ENCODE results near the gene LRFN3.
"Not testable (repeated sequence)": the region's sequence is repeated elsewhere in the genome, so short reads cannot be mapped to it uniquely, and the experiment has no call there.

The LRFN3 gene

GRCh38 chr19:35955881-35956634 lies 19.9 kb downstream of the LRFN3 start:
- Histone ChIP-seq H3K27ac (ENCODE audit: low read depth, low read length) (no peak overlapping the region), H3K27me3 (ENCODE audit: control insufficient read depth, insufficient read depth, low read length) (peaks cover 41% of the 10 kb centered on the region), H3K9ac (ENCODE audit: low read length) (no peak overlapping the region), H3K4me1 (ENCODE audit: control insufficient read depth, insufficient read depth, low read length) (peaks cover 8% of the 10 kb centered on the region; the same call in 1 of the 2 replicates), H3K4me3 (ENCODE audit: low read depth, low read length) (no peak overlapping the region), H3K36me3 (ENCODE audit: control insufficient read depth, insufficient read depth, low read length) (no peaks in the 10 kb centered on the region), H3K9me3 (ENCODE audit: control insufficient read depth, insufficient read depth, low read depth, low read length) (no peaks in the 10 kb centered on the region)

GRCh38 chr19:35957411-35957810 lies 21.2 kb downstream of the LRFN3 start:
- peaks cover 46% of the 10 kb centered on the region for H3K27me3 ChIP-seq (ENCODE audit: control insufficient read depth, insufficient read depth, low read length)
- H3K9ac ChIP-seq (ENCODE audit: low read length); H3K36me3 ChIP-seq (ENCODE audit: control insufficient read depth, insufficient read depth, low read length); H3K27ac ChIP-seq (ENCODE audit: low read depth, low read length); H3K4me3 ChIP-seq (ENCODE audit: low read depth, low read length); H3K9me3 ChIP-seq (ENCODE audit: control insufficient read depth, insufficient read depth, low read depth, low read length); H3K4me1 ChIP-seq (ENCODE audit: control insufficient read depth, insufficient read depth, low read length): not testable (repeated sequence)

- no peaks in the 10 kb centered on the region for H3K9me3 ChIP-seq (ENCODE audit: control insufficient read depth, insufficient read depth, low read depth, low read length)
- H3K27ac ChIP-seq (ENCODE audit: low read depth, low read length): no peak overlapping the region
- H3K4me1 ChIP-seq (ENCODE audit: control insufficient read depth, insufficient read depth, low read length): peaks cover 8% of the 10 kb centered on the region; the same call in 1 of the 2 replicates
- H3K36me3 ChIP-seq (ENCODE audit: control insufficient read depth, insufficient read depth, low read length): no peaks in the 10 kb centered on the region
- H3K27me3 ChIP-seq (ENCODE audit: control insufficient read depth, insufficient read depth, low read length): peaks cover 46% of the 10 kb centered on the region
- peak overlapping the region; percentile 55 for H3K4me3 ChIP-seq (ENCODE audit: low read depth, low read length)
- no peak overlapping the region for H3K9ac ChIP-seq (ENCODE audit: low read length)
These were observed 22.5 kb downstream of the LRFN3 start for GRCh38 chr19:35958660-35959039.

GRCh38 chr19:35959040-35959967 lies 23.1 kb downstream of the LRFN3 start:
- Histone ChIP-seq H3K4me3 (ENCODE audit: low read depth, low read length) (peak overlapping the region; percentile 55), H3K4me1 (ENCODE audit: control insufficient read depth, insufficient read depth, low read length) (peaks cover 8% of the 10 kb centered on the region; the same call in 1 of the 2 replicates), H3K36me3 (ENCODE audit: control insufficient read depth, insufficient read depth, low read length) (no peaks in the 10 kb centered on the region), H3K9me3 (ENCODE audit: control insufficient read depth, insufficient read depth, low read depth, low read length) (no peaks in the 10 kb centered on the region), H3K27ac (ENCODE audit: low read depth, low read length) (no peak overlapping the region), H3K9ac (ENCODE audit: low read length) (no peak overlapping the region), H3K27me3 (ENCODE audit: control insufficient read depth, insufficient read depth, low read length) (peaks cover 46% of the 10 kb centered on the region)

- Histone ChIP-seq H3K9me3 (ENCODE audit: control insufficient read depth, insufficient read depth, low read depth, low read length) (no peaks in the 10 kb centered on the region), H3K4me3 (ENCODE audit: low read depth, low read length) (peak overlapping the region; percentile 55), H3K9ac (ENCODE audit: low read length) (no peak overlapping the region), H3K4me1 (ENCODE audit: control insufficient read depth, insufficient read depth, low read length) (peaks cover 8% of the 10 kb centered on the region; the same call in 1 of the 2 replicates), H3K27me3 (ENCODE audit: control insufficient read depth, insufficient read depth, low read length) (peaks cover 46% of the 10 kb centered on the region), H3K36me3 (ENCODE audit: control insufficient read depth, insufficient read depth, low read length) (no peaks in the 10 kb centered on the region), H3K27ac (ENCODE audit: low read depth, low read length) (no peak overlapping the region)
These were observed 23.8 kb downstream of the LRFN3 start for GRCh38 chr19:35959968-35960320.

GRCh38 chr19:35960432-35960972 lies 24.3 kb downstream of the LRFN3 start:
- Histone ChIP-seq H3K4me3 (ENCODE audit: low read depth, low read length) (no peak overlapping the region), H3K27me3 (ENCODE audit: control insufficient read depth, insufficient read depth, low read length) (peaks cover 46% of the 10 kb centered on the region), H3K9me3 (ENCODE audit: control insufficient read depth, insufficient read depth, low read depth, low read length) (no peaks in the 10 kb centered on the region), H3K4me1 (ENCODE audit: control insufficient read depth, insufficient read depth, low read length) (peaks cover 8% of the 10 kb centered on the region; the same call in 1 of the 2 replicates), H3K36me3 (ENCODE audit: control insufficient read depth, insufficient read depth, low read length) (no peaks in the 10 kb centered on the region), H3K27ac (ENCODE audit: low read depth, low read length) (no peak overlapping the region), H3K9ac (ENCODE audit: low read length) (no peak overlapping the region)

GRCh38 chr19:35963514-35963913 lies 27.3 kb downstream of the LRFN3 start:
- Histone ChIP-seq H3K27me3 (ENCODE audit: control insufficient read depth, insufficient read depth, low read length) (peaks cover 35% of the 10 kb centered on the region), H3K36me3 (ENCODE audit: control insufficient read depth, insufficient read depth, low read length) (no peaks in the 10 kb centered on the region), H3K4me1 (ENCODE audit: control insufficient read depth, insufficient read depth, low read length) (peaks cover 8% of the 10 kb centered on the region; the same call in 1 of the 2 replicates)

GRCh38 chr19:35966771-35967170 lies 30.6 kb downstream of the LRFN3 start:
- Histone ChIP-seq H3K9ac (ENCODE audit: low read length) (no peak overlapping the region), H3K9me3 (ENCODE audit: control insufficient read depth, insufficient read depth, low read depth, low read length) (no peaks in the 10 kb centered on the region), H3K27me3 (ENCODE audit: control insufficient read depth, insufficient read depth, low read length) (peaks cover 6% of the 10 kb centered on the region; the same call in 1 of the 2 replicates), H3K4me3 (ENCODE audit: low read depth, low read length) (no peak overlapping the region), H3K4me1 (ENCODE audit: control insufficient read depth, insufficient read depth, low read length) (no peaks in the 10 kb centered on the region), H3K36me3 (ENCODE audit: control insufficient read depth, insufficient read depth, low read length) (no peaks in the 10 kb centered on the region), H3K27ac (ENCODE audit: low read depth, low read length) (no peak overlapping the region)

More at GRCh38 chr19:35963514-35963913, 27.3 kb downstream of the LRFN3 start:
- no peaks in the 10 kb centered on the region for H3K9me3 ChIP-seq (ENCODE audit: control insufficient read depth, insufficient read depth, low read depth, low read length)
- H3K27ac ChIP-seq (ENCODE audit: low read depth, low read length): no peak overlapping the region
- H3K9ac ChIP-seq (ENCODE audit: low read length): no peak overlapping the region
- H3K4me3 ChIP-seq (ENCODE audit: low read depth, low read length): no peak overlapping the region

GRCh38 chr19:35973487-35973886 lies 37.3 kb downstream of the LRFN3 start:
- Histone ChIP-seq H3K36me3 (ENCODE audit: control insufficient read depth, insufficient read depth, low read length) (no peaks in the 10 kb centered on the region), H3K9ac (ENCODE audit: low read length) (no peak overlapping the region), H3K4me3 (ENCODE audit: low read depth, low read length) (no peak overlapping the region), H3K9me3 (ENCODE audit: control insufficient read depth, insufficient read depth, low read depth, low read length) (no peaks in the 10 kb centered on the region), H3K27ac (ENCODE audit: low read depth, low read length) (no peak overlapping the region), H3K4me1 (ENCODE audit: control insufficient read depth, insufficient read depth, low read length) (no peaks in the 10 kb centered on the region), H3K27me3 (ENCODE audit: control insufficient read depth, insufficient read depth, low read length) (peaks cover 5% of the 10 kb centered on the region; the same call in 1 of the 2 replicates)

GRCh38 chr19:35975608-35976214 lies 39.5 kb downstream of the LRFN3 start:
- no peaks in the 10 kb centered on the region for H3K9me3 ChIP-seq (ENCODE audit: control insufficient read depth, insufficient read depth, low read depth, low read length)
- no peaks in the 10 kb centered on the region for H3K4me1 ChIP-seq (ENCODE audit: control insufficient read depth, insufficient read depth, low read length)
- no peak overlapping the region for H3K4me3 ChIP-seq (ENCODE audit: low read depth, low read length)
- H3K9ac ChIP-seq (ENCODE audit: low read length): no peak overlapping the region
- no peaks in the 10 kb centered on the region for H3K36me3 ChIP-seq (ENCODE audit: control insufficient read depth, insufficient read depth, low read length)
- H3K27ac ChIP-seq (ENCODE audit: low read depth, low read length): no peak overlapping the region
- H3K27me3 ChIP-seq (ENCODE audit: control insufficient read depth, insufficient read depth, low read length): peaks cover 13% of the 10 kb centered on the region; the same call in 1 of the 2 replicates

All from HUES6 (cell line).